ENCODE measurements around the gene CBX4. TPM values are rescaled to one million over a fixed set of nuclear protein-coding genes. Genes with fewer than 3 reads are reported as not detected.

The CBX4 gene
- total RNA-seq, 4 donors from 2014 or later, result 3.0 to 9.0 (median 5.3) TPM

DNA sequence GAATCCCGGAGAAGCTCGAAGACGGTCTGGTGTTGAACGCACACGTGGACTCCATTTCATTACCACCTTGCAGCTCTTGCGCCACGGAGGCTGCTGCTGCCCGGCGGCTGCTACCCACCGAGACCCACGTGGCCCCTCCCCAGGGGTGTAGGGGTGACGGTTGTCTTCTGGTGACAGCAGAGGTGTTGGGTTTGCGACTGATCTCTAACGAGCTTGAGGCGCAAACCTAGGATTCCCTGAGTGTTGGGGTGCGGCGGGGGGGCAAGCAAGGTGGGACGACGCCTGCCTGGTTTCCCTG is 1.7 kb upstream of the CBX4 start:
- intact Hi-C loops (cut with DNase I; ENCODE audit: low total_unique reads) (loop anchor here (2.0 to 5.0 kb wide), 2 partner anchors 32 to 151 kb away; no protein-coding TSS in a partner anchor), in situ Hi-C loops (cut with MboI; ENCODE audit: low sequenced_read_pairs in 4 of 4) (no loop called here)
- TF ChIP-seq POLR2A (IDR thresholded peaks at IDR 0.05), result no peak
- TF ChIP-seq, protein P1, sequence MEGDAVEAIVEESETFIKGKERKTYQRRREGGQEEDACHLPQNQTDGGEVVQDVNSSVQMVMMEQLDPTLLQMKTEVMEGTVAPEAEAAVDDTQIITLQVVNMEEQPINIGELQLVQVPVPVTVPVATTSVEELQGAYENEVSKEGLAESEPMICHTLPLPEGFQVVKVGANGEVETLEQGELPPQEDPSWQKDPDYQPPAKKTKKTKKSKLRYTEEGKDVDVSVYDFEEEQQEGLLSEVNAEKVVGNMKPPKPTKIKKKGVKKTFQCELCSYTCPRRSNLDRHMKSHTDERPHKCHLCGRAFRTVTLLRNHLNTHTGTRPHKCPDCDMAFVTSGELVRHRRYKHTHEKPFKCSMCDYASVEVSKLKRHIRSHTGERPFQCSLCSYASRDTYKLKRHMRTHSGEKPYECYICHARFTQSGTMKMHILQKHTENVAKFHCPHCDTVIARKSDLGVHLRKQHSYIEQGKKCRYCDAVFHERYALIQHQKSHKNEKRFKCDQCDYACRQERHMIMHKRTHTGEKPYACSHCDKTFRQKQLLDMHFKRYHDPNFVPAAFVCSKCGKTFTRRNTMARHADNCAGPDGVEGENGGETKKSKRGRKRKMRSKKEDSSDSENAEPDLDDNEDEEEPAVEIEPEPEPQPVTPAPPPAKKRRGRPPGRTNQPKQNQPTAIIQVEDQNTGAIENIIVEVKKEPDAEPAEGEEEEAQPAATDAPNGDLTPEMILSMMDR (IDR thresholded peaks at IDR 0.05 in 4 of 5, conservative IDR thresholded peaks at IDR 0.05 in 1 of 5), result no peak
- Histone ChIP-seq H3K4me3 (peak overlapping the region in 3 of 4 donors; percentile 62 to 91 (median 78)), H3K27ac (no peak overlapping the region), H3K9me3 (no peaks in the 10 kb centered on the region), H3K36me3 (no peaks in the 10 kb centered on the region), H3K4me1 (peaks cover 43 to 63% of the 10 kb centered on the region in 2 donors), H3K27me3 (peaks cover 51 to 56% (median 51%) of the 10 kb centered on the region in 3 donors)
- DNase-seq, result no peak
- no peak for ATAC-seq

DNA sequence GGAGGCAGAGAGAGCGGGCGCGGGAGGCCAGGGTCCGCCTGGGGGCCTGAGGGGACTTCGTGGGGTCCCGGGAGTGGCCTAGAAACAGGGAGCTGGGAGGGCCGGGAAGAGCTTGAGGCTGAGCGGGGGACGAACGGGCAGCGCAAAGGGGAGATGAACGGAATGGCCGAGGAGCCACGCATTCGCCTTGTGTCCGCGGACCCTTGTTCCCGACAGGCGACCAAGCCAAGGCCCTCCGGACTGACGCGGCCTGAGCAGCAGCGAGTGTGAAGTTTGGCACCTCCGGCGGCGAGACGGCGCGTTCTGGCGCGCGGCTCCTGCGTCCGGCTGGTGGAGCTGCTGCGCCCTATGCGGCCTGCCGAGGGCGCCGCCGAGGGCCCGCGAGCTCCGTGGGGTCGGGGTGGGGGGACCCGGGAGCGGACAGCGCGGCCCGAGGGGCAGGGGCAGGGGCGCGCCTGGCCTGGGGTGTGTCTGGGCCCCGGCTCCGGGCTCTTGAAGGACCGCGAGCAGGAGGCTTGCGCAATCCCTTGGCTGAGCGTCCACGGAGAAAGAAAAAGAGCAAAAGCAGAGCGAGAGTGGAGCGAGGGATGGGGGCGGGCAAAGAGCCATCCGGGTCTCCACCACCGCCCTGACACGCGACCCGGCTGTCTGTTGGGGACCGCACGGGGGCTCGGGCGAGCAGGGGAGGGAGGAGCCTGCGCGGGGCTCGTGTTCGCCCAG is 1.2 kb upstream of the CBX4 start:
- no peaks in the 10 kb centered on the region for H3K36me3 ChIP-seq
- in situ Hi-C loops (cut with MboI; ENCODE audit: low sequenced_read_pairs in 4 of 4) (no loop called here), intact Hi-C loops (cut with DNase I; ENCODE audit: low total_unique reads) (loop anchor here (2.0 to 5.0 kb wide), 2 partner anchors 32 to 152 kb away; no protein-coding TSS in a partner anchor)
- no peak for ATAC-seq
- peak overlapping the region in 1 of 4 donors; percentile 72 for H3K27ac ChIP-seq
- H3K9me3 ChIP-seq, result no peaks in the 10 kb centered on the region
- peak in 1 of 2 donors; percentile 52 for DNase-seq
- TF ChIP-seq, protein P1 (IDR thresholded peaks at IDR 0.05 in 4 of 5, conservative IDR thresholded peaks at IDR 0.05 in 1 of 5), result peak in 1 of 5 experiments; percentile 10
- no peak for TF ChIP-seq POLR2A (IDR thresholded peaks at IDR 0.05)
- H3K4me3 ChIP-seq, result peak overlapping the region; percentile 62 to 91 (median 72)
- H3K4me1 ChIP-seq, result peaks cover 43 to 63% of the 10 kb centered on the region in 2 donors
- H3K27me3 ChIP-seq, result peaks cover 48 to 56% (median 51%) of the 10 kb centered on the region in 3 donors

- TF ChIP-seq, protein P1 (IDR thresholded peaks at IDR 0.05 in 4 of 5, conservative IDR thresholded peaks at IDR 0.05 in 1 of 5), result no peak
- TF ChIP-seq POLR2A (IDR thresholded peaks at IDR 0.05), result no peak
Measured at GRCh38 chr17:79838522-79839274, 542 bp downstream of the CBX4 start.

DNA sequence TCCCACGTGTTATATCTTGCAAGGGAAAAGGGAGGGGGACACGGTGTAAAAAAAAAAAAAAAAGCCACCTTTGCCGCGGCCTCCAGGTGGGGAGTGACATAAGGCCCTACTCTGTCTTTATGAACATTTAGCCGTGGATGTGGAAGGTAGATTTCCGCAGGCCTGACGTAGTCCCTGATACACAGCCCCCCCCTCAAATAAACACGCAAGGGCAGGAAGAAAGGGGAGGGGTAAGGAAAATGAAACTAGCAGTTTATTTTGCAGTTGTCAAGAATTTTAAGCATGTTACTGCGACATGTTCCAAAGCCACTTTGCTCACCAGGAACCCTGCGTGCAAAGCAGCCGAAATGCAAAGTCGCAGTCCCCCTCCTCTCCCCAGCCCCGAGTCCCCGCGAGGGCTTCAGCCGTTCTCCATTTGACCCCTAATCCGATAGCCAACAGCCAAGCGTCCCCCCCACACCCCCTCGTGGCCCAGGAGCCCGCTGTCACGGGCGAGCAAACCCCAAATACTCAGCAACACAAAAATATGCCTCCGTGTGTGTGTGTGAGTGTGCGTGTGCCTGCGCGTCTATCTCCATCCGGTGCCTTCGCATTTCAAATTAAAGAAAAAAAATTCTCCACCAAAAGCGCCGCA is 1.2 kb downstream of the CBX4 start:
- TF ChIP-seq, protein P1 (IDR thresholded peaks at IDR 0.05 in 4 of 5, conservative IDR thresholded peaks at IDR 0.05 in 1 of 5), result no peak
- no peak for TF ChIP-seq POLR2A (IDR thresholded peaks at IDR 0.05)
- H3K4me3 ChIP-seq, result peak overlapping the region; percentile 67 to 73 (median 72)
- no peaks in the 10 kb centered on the region for H3K36me3 ChIP-seq
- peak overlapping the region; percentile 73 to 85 (median 82) for H3K27ac ChIP-seq
- no peak for DNase-seq
- H3K9me3 ChIP-seq, result no peaks in the 10 kb centered on the region
- H3K4me1 ChIP-seq, result peaks cover 36 to 43% of the 10 kb centered on the region in 2 donors
- intact Hi-C loops (cut with DNase I; ENCODE audit: low total_unique reads), result no loop called here
- peaks cover 31 to 39% (median 33%) of the 10 kb centered on the region in 3 donors for H3K27me3 ChIP-seq
- in situ Hi-C loops (cut with MboI; ENCODE audit: low sequenced_read_pairs in 4 of 4), result no loop called here
- ATAC-seq, result no peak

More at GRCh38 chr17:79838522-79839274, 542 bp downstream of the CBX4 start:
- peaks cover 40 to 49% of the 10 kb centered on the region in 2 donors for H3K4me1 ChIP-seq
- no peaks in the 10 kb centered on the region for H3K36me3 ChIP-seq
- peak overlapping the region; percentile 67 to 73 (median 72) for H3K4me3 ChIP-seq
- H3K27ac ChIP-seq, result peak overlapping the region; percentile 73 to 85 (median 82)
- ATAC-seq (peak; percentile 37 to 43), DNase-seq (no peak)
- H3K27me3 ChIP-seq, result peaks cover 37 to 41% (median 40%) of the 10 kb centered on the region in 3 donors
- H3K9me3 ChIP-seq, result no peaks in the 10 kb centered on the region
- in situ Hi-C loops (cut with MboI; ENCODE audit: low sequenced_read_pairs in 4 of 4) (no loop called here), intact Hi-C loops (cut with DNase I; ENCODE audit: low total_unique reads) (loop anchor here (1.0 kb wide), 1 partner anchor 41 kb away; the partner anchor contains the start of gene CBX8)

Measured in gastrocnemius medialis (tissue), 4 donors.